ENCODE data around the gene KLC1. TPM values are rescaled to one million over a fixed set of nuclear protein-coding genes. Genes with fewer than 3 reads are reported as not detected.
A peak's percentile ranks its signal among the peaks of the same experiment; 100 is the strongest.

Gene KLC1
- total RNA-seq, 4 donors from 2014 or later = 236 to 340 (median 281) TPM

DNA sequence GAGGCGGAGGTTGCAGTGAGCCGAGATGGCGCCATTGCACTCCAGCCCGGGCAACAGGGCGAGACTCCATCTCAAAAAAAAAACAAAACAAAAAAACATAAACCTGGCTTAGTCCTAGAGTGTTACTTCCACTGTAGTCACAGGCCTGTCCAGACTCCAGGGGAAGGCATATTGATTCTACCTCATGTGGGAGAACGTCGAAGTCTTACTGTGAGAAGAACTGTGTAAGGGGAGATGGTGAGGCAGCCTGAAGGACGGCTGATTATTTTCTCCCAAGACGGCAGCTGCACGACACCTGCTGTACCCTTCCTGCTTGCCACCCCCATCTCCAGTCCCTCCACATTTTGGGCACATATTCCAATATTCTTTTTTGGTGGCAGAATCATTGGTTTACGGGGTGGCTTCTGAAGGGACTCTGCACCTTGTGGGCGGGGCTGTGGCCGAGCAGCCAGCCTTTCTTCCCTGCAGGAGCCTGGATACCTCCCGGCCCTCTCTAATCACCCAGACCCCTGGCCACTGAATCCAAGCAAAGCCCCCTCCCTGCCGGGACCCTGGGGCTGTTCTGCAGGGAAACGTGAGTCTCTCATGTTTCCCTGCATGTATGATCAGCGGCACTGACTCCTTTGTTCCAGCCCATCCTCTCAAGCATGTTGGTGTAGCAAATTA lies 12.2 kb upstream of the KLC1 start:
- 63 to 73% methylated on average over 17 of the region's 17 CpGs for WGBS, 2 donors
- TF ChIP-seq, protein P1, sequence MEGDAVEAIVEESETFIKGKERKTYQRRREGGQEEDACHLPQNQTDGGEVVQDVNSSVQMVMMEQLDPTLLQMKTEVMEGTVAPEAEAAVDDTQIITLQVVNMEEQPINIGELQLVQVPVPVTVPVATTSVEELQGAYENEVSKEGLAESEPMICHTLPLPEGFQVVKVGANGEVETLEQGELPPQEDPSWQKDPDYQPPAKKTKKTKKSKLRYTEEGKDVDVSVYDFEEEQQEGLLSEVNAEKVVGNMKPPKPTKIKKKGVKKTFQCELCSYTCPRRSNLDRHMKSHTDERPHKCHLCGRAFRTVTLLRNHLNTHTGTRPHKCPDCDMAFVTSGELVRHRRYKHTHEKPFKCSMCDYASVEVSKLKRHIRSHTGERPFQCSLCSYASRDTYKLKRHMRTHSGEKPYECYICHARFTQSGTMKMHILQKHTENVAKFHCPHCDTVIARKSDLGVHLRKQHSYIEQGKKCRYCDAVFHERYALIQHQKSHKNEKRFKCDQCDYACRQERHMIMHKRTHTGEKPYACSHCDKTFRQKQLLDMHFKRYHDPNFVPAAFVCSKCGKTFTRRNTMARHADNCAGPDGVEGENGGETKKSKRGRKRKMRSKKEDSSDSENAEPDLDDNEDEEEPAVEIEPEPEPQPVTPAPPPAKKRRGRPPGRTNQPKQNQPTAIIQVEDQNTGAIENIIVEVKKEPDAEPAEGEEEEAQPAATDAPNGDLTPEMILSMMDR (IDR thresholded peaks at IDR 0.05) = no peak
- no peak for TF ChIP-seq POLR2A (IDR thresholded peaks at IDR 0.05)
- H3K36me3 ChIP-seq = no peaks in the 10 kb centered on the region
- no peaks in the 10 kb centered on the region for H3K27me3 ChIP-seq
- H3K9me3 ChIP-seq = no peaks in the 10 kb centered on the region
- intact Hi-C loops (cut with DNase I) = no loop called here
- no peak overlapping the region for H3K27ac ChIP-seq
- H3K4me3 ChIP-seq (replicated peaks in 1 of 3) = no peak overlapping the region
- DNase-seq = no peak
- H3K4me1 ChIP-seq = no peaks in the 10 kb centered on the region

DNA sequence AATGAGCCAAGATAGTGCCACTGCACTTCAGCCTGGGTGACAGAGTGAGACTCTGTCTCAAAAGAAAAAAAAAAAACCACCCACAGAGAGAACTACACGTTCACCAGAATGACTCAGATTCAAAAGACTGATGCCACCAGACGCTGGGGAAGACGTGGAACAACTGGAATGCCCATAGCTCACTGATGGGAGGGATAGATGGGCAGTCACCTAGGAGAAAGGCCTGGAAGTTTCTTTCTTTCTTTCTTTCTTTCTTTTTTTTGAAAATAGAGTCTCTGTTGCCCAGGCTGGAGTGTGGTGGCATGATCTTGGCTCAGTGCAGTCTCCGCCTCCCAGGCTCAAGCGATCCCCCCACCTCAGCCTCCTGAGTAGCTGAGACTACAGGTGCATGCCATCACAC lies 10.0 kb upstream of the KLC1 start:
- Histone ChIP-seq H3K4me1 (peaks cover 7 to 12% of the 10 kb centered on the region in 2 donors), H3K36me3 (no peaks in the 10 kb centered on the region), H3K27me3 (no peaks in the 10 kb centered on the region), H3K4me3 (replicated peaks in 1 of 3) (no peak overlapping the region), H3K9me3 (no peaks in the 10 kb centered on the region), H3K27ac (no peak overlapping the region)
- intact Hi-C loops (cut with DNase I) = no loop called here
- 85% methylated on average over 5 of the region's 5 CpGs for WGBS, 2 donors
- TF ChIP-seq POLR2A (IDR thresholded peaks at IDR 0.05) = no peak
- no peak for DNase-seq

DNA sequence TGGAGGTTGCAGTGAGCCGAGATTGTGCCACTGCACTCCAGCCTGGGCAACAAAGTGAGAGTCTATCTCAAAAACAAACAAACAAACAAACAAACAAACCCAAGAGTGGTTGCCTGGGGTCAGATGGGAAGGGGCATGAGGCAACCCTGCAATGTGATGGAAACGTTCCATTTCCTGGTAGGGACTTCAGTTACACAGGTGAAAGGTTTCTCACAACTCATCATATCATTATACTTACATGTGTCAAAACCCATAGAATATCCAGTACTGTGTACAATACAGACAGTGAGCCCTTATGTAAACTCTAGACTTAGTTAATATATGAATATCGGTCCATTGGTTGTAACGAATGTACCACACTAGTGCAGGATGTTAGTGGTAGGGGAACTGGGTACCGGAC lies 7.2 kb upstream of the KLC1 start:
- Histone ChIP-seq H3K36me3 (no peaks in the 10 kb centered on the region), H3K27ac (no peak overlapping the region), H3K4me3 (replicated peaks in 1 of 3) (no peak overlapping the region), H3K27me3 (no peaks in the 10 kb centered on the region), H3K9me3 (no peaks in the 10 kb centered on the region), H3K4me1 (peaks cover 27 to 40% of the 10 kb centered on the region in 2 donors)
- intact Hi-C loops (cut with DNase I) = no loop called here
- DNase-seq = no peak
- WGBS, 2 donors = 92 to 97% methylated on average over 5 of the region's 5 CpGs
- TF ChIP-seq, protein P1 (IDR thresholded peaks at IDR 0.05) = no peak
- TF ChIP-seq POLR2A (IDR thresholded peaks at IDR 0.05) = no peak

DNA sequence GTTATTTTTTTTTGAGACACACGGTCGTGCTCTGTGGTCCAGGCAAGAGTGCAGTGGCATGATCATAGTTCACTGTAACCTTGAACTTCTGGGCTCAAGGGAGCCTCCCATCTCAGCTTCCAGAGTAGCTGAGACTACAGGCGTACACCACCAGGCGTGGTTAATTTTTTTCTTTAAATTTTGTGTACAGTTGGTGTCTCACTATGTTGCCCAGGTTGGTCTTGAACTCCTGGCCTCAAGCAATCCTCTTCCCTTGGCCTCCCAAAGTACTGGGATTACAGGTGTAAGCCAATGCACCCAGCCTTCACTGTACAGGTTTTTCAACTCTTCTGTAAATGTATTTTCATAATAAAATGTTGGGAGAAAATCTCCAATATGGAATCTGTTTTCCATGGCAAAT lies 5.7 kb upstream of the KLC1 start:
- TF ChIP-seq POLR2A (IDR thresholded peaks at IDR 0.05) = no peak
- TF ChIP-seq, protein P1 (IDR thresholded peaks at IDR 0.05) = no peak
- H3K4me3 ChIP-seq (replicated peaks in 1 of 3) = no peak overlapping the region
- H3K9me3 ChIP-seq = no peaks in the 10 kb centered on the region
- peak overlapping the region in 2 of 3 donors; percentile 62 to 99 for H3K27ac ChIP-seq
- H3K27me3 ChIP-seq = no peaks in the 10 kb centered on the region
- intact Hi-C loops (cut with DNase I) = no loop called here
- 74 to 75% methylated on average over 4 of the region's 4 CpGs for WGBS, 2 donors
- no peaks in the 10 kb centered on the region for H3K36me3 ChIP-seq
- no peak for DNase-seq
- peaks cover 27 to 53% of the 10 kb centered on the region in 2 donors for H3K4me1 ChIP-seq

DNA sequence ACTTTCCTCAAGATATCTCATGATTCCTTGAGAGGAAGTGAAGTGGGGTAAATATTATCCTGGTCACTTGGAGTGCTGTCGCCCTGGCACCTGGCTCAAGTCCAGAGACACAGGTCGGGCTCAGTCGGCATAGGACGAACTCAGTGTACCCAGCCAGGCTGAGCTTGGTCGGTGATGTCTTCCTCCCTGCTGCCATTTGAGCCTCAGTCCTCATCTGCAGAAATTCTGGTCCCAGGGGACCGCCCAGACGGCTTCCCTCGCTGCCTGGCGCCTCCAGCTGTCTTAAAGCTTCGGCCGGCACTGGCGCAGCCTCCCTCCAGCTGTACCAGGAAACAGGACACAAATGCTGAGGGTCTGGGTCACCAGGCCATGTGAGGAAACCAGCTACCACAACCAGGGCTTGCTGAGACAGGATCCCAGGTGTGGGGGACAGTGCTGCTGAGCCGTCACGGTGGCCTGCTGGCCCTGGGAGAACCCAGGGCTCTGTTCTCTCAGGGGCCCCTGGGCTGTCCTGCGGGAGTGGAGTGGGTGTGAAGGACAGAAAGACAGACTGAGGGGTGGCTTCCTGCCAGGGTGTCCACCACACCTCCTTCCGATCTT lies 5.0 kb upstream of the KLC1 start:
- Histone ChIP-seq H3K27me3 (no peaks in the 10 kb centered on the region), H3K36me3 (no peaks in the 10 kb centered on the region), H3K4me3 (replicated peaks in 1 of 3) (no peak overlapping the region), H3K4me1 (peaks cover 27 to 57% of the 10 kb centered on the region in 2 donors), H3K27ac (peak overlapping the region; percentile 62 to 99 (median 84)), H3K9me3 (no peaks in the 10 kb centered on the region)
- 26 to 47% methylated on average over 4 to 16 of the region's 16 CpGs for WGBS, 2 donors
- peak; percentile 82 to 86 for DNase-seq
- TF ChIP-seq, protein P1 (IDR thresholded peaks at IDR 0.05) = no peak
- TF ChIP-seq POLR2A (IDR thresholded peaks at IDR 0.05) = no peak
- intact Hi-C loops (cut with DNase I) = no loop called here
